Adipose tissue (tissue), 3 donors: ENCODE results near the gene GHRL. TPM values are rescaled to one million over a fixed set of nuclear protein-coding genes. Genes with fewer than 3 reads are reported as not detected.

Experiments
- H3K27ac ChIP-seq: one replicate; pipeline ENCODE4 v1.5.1; 2013; ENCODE audit warnings: low read depth, low read length
- whole genome bisulfite sequencing, 3 donors: extraction: QIAGEN DNeasy Blood & Tissue Kit; methylation state at CpG; one replicate each; pipeline ENCODE4 v1.1.7; 2013; 5-methylcytosine and 5-hydroxymethylcytosine counted together
- polyA plus RNA-seq, 3 donors: library from polyadenylated mRNA; stranded (reverse); fragments of 200-250 nt; gene quantifications; one replicate each; pipeline ENCODE4 v1.2.3, GENCODE V29; 2013
- donor health status: healthy with polysubstance abuse.
- donor health status: Bipolar disorder and iron deficiency.
- donor health status: healthy.

The GHRL gene, protein sequence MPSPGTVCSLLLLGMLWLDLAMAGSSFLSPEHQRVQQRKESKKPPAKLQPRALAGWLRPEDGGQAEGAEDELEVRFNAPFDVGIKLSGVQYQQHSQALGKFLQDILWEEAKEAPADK
- polyA plus RNA-seq = 10 to 100 TPM in 1 of 3 donors, 1 to 10 TPM in 1, under 1 TPM in 1; 0.45 to 47.6 (median 6.2) TPM

DNA sequence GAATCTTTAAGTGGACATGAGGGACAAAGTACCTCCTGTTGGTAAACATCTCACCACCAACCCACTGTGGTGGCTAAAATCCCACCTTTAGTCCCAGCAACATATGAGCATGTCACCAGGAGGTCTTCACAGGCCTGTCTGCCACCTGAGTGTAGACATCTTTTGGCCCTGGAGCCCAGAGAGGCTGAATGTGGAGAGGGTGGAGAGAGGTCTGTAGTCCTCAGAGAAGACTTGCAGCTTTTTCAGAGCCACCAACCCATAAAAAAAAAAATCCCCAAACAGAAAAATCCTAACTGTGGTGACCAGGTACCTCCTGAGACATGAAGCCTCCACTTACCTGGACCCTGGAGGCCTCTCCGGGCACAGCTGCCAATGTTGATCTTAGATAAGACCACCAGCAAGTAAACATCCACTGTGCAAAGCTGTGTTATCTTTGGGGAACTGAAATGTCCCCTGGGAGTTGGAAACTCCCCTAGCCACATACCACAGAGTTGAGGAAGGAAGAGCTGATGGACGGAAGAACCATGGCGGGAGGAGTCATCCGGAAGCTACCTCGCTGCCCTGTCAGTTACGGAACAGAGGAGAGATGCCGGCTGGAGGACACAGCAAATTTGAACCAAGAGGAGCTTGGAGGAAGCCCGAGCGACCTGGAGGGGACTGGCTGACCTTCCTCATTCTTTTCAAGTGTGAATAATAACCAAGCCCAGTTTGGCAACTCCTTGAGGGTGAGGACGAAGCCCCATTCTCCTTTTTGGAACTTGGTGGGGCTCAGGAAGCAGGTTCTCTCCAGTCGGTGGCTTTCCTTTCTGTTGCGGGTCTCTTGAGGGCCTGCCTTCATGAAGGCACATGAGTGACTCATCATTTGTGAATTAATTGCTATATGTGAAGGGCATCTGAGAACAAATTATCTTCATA, at the start of gene GHRL:
Gene GHRL, minus strand, starts transcription at position 443 of the 915 bp plus-strand sequence. CDS start 2,767 bp downstream, outside the sequence.
- H3K27ac ChIP-seq = no peak within 1 kb of the TSS
- 33 to 37% (median 35%) methylated on average over 12 of the region's 12 CpGs for WGBS, 3 donors

DNA sequence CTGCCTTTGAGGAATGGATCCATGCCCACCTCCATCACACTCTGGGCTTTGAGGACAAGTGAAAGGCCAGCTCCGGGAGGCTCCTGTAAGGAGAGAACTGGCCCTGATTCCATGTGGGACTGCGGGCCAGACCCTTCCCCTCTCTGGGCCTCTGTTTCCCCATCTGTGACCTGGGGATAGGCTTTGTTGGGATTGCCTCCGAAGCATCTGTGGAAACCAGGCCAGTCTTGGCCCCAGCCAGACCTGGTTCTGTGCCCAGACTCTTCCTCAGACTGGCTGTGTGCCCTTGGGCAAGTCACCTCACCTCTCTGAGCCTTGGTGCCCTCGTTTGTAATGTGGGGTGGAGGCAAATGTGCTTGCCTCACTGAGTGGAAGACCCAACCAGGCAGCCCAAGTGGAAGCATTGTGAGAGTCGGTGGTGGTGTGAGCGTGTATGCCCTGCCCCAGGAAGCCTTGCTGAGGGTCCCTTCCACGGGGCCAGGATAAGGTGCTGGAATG, 49.2 kb upstream of the GHRL start:
- no peak overlapping the region for H3K27ac ChIP-seq
- 65 to 79% (median 79%) methylated on average over 7 of the region's 7 CpGs for WGBS, 3 donors

DNA sequence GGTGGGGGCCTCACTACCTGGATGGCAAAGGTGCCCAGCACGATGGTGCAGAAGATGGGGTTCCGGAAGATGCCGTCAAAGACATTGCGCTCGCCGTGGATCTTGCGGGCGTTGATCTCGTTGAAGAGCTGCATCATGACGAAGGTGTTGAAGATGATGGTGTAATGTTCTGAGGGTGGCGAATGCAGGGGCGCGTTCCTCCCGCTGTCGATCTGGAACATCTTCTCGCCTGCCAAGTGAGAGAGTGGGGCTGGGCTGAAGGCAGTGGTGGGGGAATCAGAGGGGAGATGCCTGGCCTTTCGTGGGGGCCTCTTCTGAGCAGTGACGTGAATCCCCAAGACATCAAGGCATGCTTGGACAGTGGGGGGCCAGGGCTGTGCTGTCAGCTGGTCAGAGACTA, 47.7 kb upstream of the GHRL start:
- WGBS, 3 donors = 82 to 90% (median 87%) methylated on average over 18 of the region's 18 CpGs
- no peak overlapping the region for H3K27ac ChIP-seq

DNA sequence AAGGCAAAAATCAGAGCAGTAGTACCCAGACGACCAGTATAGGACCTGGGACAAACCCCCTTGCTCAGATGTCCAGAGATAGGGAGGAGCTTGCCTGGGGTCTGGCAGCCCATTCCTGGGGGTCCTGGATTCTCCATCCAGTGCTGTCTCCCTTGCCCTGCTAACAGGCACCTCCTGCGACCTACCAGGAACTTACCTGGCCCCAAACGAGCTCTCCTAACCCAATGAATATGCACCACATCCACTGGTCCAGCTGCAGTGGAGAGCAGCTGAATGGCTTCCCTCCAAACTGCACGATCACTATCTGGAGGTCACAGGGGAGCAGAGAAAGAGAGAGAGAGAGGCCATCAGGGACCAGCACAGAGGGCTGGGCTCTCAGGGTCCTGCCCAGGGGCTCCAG, 47.3 kb upstream of the GHRL start:
- WGBS, 3 donors = 34 to 59% (median 53%) methylated on average over 4 of the region's 4 CpGs

DNA sequence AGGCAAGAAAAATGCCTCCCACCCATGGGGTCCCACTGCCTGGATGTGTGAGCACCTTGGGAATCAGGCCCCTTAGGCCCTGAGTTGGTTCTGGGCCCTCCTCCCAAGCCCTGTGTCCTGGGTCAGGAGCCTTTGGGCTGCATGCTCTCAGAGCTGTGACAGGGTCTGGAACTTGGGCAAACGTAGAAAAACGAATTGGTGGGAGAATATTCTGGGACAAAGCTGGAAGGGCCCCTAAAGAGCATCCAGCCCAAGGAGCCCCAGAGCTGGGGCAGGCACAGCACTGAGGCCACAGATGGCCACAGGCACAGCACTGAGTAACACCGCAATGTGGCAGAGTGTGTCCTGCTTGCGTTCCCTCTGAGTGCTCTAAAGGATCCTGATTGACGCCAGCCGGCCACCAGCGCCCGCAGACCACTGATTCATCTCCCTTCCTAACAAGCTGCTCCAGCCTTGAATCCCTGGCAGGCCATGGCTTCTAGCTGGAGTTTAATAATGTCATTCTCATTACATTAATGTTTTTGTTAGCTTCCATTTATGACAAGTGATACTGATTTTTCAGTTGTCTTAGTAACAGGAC, 46.7 kb upstream of the GHRL start:
- H3K27ac ChIP-seq = no peak overlapping the region
- 79 to 87% (median 80%) methylated on average over 8 of the region's 8 CpGs for WGBS, 3 donors

More for the DNA sequence above, 47.3 kb upstream of the GHRL start:
- no peak overlapping the region for H3K27ac ChIP-seq

DNA sequence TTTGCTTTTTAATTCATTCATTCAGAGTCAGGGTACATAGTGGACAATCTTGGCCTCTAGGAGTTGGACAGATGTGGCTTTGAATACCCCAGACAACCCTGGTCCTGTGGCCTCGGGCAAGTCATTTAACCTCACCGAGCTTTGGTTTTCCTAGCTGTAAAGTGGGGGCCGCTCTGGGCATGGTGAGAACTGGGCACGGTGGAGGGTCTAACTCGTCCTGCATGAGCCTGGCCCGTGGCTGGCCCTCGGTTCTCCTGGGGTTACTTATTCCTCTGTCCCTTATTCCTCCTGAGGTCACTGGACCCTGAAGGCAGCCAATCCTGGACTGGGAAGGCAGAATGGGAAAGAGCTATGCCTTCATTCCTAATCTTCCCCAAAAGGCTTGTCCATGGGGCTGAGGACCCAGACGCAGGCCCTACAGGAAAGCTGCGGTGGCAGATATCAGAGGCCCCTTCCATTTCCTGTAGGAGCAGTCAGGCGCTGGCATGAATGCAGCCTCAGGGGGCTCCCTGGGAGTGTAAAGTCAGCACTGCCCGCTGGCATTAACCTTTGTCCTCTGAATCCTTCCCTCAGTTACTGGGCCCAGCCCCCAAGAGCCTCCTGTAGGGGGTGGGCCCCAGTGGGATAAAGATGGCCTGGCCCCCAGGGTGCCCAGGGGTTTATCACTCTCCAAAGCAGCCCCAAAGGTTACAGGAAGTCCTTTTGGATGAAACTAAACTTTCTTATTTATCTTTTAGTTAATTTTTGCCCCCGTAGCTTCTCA, 46.0 kb upstream of the GHRL start:
- WGBS, 3 donors = 53 to 70% (median 54%) methylated on average over 12 of the region's 12 CpGs
- no peak overlapping the region for H3K27ac ChIP-seq

DNA sequence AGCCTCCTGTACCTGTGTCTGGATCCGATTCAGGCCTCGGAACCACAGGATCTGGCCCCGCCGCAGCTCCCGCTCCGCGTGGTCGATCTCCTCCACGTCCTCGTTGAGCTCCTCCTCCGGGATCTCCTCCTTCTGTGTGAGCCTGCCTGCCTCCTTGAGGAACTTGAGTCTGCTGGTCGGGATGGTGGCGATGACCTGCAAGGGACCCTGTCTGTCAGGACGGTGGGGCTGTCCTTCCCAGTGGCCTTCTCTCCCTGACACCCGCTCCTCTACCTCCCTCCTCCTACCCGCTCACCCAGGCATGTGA, 45.4 kb upstream of the GHRL start:
- 81 to 89% (median 87%) methylated on average over 16 of the region's 16 CpGs for WGBS, 3 donors

DNA sequence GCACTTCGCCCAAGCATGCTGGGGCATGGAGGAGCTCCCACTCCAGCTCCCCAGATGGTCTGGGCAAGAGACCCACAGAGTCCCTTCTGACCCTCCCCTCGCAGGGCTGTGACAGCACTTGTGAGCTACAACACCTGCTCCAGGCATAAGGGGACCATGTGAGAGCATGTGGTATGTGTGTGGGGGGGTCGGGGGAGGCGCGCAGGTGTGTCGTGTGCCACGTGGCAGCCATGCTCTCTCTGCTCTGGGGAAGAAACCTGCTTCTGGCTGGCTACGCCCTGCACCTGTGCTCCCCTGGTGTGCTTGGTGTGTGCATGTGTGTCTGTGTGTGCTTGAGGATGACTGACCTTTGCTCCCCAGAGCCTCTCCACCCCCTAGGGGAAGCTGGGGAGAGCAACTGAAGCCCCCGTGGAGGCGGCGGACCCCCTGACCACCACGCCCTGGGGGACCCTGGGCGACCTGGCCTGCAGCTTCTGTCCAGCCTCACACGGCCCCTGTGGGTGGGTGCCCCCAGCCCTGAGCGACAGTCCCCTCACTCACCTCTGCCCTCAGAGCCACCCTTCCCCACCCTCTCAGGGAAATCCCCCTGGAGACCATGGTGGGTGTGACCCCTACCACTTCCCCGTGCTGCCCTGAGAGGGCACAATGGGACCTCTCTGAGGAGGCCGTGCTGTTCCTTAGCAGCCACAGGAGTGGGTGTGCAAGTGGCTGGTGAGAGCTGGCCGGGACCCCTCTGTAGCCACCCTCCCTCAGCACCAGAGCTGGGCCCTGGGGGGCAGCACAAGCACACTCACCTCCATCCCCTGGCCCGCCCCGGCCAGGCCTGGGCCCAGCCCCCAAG, 44.8 kb upstream of the GHRL start:
- 77 to 82% (median 77%) methylated on average over 17 to 20 of the region's 20 CpGs for WGBS, 3 donors
- no peak overlapping the region for H3K27ac ChIP-seq

More for the DNA sequence above, 45.4 kb upstream of the GHRL start:
- no peak overlapping the region for H3K27ac ChIP-seq

DNA sequence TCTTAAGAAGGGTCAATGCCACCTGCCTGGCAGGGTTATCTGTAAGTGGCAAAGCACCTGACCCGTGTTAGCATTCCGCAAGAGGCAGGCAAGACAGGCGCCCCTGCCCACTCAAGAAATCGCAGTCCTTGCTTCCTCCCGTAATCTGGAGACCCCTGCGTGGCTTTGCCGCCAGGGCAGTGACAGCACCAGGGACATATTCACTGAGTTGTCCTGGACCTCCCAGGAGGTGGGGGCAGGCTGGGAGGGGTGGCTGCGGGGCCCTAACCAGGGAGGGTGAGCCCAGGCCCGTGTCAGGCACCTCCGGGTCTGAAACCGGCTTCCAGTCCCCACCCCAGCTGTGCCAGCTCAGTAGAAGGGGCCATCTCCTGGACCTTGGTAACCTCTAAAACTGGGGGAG, 44.0 kb upstream of the GHRL start:
- WGBS, 3 donors = 78 to 89% (median 89%) methylated on average over 11 of the region's 11 CpGs
- no peak overlapping the region for H3K27ac ChIP-seq

DNA sequence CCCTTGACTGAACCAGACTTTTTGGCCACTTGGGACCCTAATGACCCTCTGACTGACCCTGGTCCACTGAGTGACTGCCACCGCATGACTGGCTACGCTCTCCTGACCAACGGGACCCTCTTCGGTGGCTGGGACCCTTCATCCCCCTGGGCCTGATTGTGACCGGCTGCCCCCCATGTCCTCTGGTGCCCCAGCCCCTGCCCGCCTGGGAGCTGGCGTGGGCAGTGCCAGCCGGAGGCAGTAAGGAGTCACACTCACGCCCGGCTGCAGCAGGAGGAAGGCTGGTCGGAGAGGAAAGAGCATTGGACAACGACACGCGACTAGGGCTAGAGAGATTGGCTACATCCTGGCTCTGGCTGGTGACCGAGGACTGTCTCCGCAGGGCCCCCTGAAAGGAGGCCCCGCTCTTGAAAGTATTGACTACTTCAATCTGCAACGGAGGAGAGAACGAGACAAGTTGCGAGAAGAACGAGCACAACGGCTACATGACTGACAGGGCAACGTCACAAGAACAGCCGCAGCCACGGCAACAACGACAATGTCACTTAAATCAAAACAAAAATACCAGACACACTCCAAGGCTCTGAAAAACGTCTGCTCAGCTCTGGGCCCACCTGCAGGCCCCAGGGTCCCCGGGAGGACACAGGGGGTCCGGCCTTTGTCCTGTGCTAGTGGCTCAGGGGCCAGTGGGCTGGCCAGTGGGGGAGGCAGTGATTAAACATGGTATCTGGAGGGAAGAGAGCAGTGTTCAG, 43.3 kb upstream of the GHRL start:
- no peak overlapping the region for H3K27ac ChIP-seq
- WGBS, 3 donors = 84 to 90% (median 88%) methylated on average over 29 of the region's 29 CpGs

DNA sequence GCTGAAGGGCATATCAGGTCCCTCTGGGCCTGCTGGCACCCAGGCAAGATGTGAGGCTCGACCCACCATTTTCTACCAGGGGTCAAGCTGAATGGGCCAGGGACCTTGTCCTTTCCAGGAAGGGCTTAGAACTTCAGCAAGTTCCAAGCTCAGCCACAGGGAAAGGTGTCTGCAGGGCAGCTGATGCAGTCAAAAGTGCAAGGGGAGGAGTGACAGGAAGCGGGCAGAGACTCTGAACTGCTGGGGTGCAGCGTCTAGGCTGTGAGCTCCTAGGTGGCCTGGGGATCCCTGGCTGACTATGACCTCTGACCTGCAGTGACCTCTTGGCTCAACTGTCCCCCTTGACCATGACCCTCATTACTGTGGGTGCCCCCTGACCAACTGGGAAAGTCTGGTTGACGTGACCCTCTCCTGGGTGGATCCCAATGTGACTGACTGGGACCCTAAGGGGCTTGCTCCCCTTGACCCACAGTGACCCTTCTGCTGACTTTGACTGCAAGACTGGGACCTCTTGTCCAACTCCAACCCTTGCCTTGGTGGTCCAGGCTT, 42.5 kb upstream of the GHRL start:
- 73 to 81% (median 77%) methylated on average over 4 of the region's 4 CpGs for WGBS, 3 donors

DNA sequence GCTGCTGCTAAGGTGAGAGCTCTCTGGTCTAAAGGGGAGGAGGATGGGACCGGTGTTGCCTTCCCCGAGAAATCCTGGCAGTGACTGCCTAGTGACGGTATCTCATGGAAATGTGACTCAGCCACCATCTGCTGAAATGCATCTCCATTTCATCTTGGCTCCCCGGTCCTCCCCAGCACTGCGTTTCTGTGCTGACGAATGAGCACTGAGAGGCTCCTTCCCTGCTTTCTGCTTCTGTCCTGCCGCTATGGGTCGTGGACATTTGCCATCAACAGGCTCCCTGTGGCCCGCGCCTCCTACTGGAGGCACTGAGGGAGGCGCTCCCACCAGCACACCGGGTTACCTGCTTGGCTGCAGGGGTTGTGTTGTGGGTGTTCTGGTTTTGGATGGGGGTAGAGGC, 41.7 kb upstream of the GHRL start:
- no peak overlapping the region for H3K27ac ChIP-seq
- WGBS, 3 donors = 61 to 69% (median 69%) methylated on average over 12 of the region's 12 CpGs

More for the DNA sequence above, 42.5 kb upstream of the GHRL start:
- no peak overlapping the region for H3K27ac ChIP-seq

DNA sequence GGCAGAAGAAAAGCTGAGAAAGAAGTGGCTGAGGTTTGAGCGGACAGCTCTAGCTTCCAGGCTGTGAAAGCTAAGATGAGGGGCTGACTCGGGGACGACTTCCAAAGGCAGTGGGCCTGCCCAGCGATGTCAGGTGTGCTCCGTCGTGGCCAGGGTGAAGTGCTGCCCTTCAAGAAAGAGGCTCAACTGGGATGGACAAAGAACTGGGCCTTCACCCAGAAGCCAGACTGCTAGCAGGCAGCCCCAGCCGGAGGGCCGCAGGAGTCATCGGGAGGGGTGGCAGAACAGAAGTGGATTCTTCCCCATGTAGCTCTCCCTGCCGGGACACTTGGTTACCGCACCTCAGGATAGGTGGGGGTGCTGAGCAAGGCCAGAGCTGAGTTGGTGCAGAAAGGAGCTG, 41.3 kb upstream of the GHRL start:
- 85 to 91% (median 91%) methylated on average over 11 of the region's 11 CpGs for WGBS, 3 donors
- no peak overlapping the region for H3K27ac ChIP-seq

DNA sequence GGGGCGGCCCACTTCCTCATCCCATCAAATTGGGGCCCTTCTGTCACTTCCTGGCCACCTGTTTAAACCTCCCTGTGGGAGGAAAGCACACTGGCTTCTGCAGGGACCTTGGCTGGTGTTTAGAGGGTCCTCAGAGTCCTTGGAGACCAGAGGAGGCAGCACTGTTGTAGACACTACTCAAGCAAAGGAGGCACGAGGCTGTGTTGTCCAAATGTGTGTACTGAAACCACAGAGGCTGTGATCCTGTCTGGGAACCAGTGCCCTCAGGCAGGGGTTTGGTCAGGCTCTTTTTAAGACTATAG, 40.6 kb upstream of the GHRL start:
- WGBS, 3 donors = 47 to 79% (median 52%) methylated on average over 2 of the region's 2 CpGs

DNA sequence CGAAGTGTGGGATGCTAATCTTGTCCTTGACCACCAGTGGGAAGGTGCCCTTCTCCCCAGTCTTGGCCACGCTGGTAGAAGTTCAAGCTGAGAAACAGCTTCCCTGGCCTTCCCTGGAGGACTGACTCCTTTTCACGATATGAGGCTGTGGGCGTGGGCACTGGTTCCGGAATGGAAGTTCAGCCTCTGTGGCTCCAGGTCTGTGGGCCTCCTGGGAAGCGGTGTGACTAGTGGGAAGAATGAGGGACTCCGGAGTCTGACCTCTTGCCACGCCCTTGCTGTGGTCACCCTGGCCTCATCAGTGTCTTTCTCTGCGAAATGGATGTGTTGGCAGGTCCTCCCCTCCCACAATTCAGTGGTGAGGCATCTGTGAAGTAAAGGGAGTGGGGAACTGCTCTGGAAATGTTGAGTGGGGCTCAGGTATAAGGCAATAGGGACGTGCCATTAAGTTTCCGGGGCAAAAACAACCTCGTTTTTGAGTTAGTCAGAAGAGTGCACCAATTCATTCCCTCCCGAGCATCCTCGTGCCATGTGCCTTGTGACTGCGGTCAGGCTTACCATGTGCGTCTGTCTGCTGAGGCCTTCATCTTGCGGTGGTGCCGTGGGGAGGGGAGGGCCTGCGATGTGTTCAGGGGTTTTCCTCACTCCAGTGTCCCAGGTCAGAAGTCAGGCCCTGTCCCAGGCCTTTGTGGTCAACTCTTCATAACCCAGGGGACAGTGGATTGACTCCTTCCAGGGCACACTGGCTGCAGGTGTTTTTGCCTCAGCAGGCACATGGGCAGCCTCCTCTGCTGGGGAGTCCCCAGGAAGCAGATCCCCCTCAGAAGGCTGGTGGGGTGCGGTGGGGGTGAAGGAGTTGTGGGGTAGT, 40.0 kb upstream of the GHRL start:
- no peak overlapping the region for H3K27ac ChIP-seq
- WGBS, 3 donors = 84 to 87% (median 87%) methylated on average over 20 of the region's 20 CpGs

More for the DNA sequence above, 40.6 kb upstream of the GHRL start:
- no peak overlapping the region for H3K27ac ChIP-seq

DNA sequence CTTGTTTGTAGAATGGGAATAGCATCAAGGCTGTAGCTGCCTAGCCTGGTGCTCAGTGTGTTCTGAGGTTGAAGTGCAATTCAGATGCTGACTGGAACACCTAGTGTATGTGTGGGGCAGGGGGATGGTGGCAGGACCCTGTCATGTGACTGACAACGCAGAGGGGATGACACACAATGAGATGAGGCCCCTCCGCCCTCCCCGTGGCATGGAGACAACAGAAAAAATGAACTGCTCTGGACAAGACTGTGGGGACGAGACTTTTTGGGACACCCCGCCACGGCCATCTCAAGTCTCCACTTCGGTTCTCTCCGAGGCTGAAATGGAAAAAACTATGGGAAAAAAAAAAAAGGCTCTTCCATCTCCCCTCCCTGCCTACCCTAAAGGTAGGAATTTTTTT, 38.6 kb upstream of the GHRL start:
- H3K27ac ChIP-seq = no peak overlapping the region
- WGBS, 3 donors = 82 to 85% (median 84%) methylated on average over 8 of the region's 8 CpGs
